Left renal pelvis (tissue), 4 donors: ENCODE results near the gene PTCD1. TPM values are rescaled to one million over a fixed set of nuclear protein-coding genes. Genes with fewer than 3 reads are reported as not detected.
A peak's percentile ranks its signal among the peaks of the same experiment; 100 is the strongest.

Source experiments
- DNase-seq, 4 donors: peaks; one replicate each; pipeline ENCODE4 v3.0.0-alpha.2; 2013; ENCODE audit warnings: low read depth in 4 of 4, low spot score in 3 of 4
- polyA plus RNA-seq, 4 donors: library from polyadenylated mRNA; unstranded; fragments of 120-200 nt; gene quantifications; one replicate each; pipeline ENCODE4 v1.2.1, GENCODE V29; 2013; ENCODE audit not compliant: insufficient read length in 4 of 4

Gene PTCD1
- polyA plus RNA-seq, 4 donors: 3.9 to 6.9 (median 4.6) TPM

DNA sequence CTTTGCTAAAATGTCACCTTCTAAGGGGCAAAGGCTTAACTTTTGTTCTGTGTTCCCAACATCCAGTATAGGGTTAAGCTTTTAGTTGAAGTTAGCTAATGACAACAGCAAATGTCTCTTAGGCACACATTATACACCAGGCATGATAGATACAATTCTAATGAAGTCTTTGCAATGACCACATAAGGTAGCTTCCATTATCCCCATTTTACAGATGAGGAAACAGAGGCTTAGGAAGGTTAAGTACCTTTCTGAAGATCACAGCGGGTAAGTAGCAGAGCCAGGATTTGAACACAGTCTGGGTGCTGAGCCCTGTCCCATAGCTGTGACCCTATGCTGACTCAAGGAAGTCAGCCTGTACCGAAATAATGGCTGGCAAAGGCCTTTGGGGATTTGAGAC, 28.0 kb downstream of the PTCD1 start:
- no peak for DNase-seq

DNA sequence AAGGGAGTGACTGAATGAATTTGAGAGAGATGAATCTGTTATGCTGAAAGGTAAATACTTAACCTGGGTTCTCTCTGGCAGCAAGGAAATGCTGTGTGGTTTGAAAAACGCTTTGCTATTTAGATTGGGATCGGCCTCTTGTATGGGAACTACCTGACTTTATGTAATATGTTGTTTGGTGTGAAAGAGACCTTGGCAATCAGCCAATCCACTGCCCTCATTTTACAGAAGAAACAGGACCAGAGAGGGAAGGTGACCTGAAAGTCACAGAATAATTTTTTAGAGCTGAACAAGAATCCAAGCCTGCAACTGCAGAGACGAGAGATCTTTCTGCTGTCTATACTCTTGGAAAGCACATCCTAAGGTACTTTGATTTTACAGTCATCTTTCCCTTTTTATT, 28.8 kb downstream of the PTCD1 start:
- DNase-seq: no peak

DNA sequence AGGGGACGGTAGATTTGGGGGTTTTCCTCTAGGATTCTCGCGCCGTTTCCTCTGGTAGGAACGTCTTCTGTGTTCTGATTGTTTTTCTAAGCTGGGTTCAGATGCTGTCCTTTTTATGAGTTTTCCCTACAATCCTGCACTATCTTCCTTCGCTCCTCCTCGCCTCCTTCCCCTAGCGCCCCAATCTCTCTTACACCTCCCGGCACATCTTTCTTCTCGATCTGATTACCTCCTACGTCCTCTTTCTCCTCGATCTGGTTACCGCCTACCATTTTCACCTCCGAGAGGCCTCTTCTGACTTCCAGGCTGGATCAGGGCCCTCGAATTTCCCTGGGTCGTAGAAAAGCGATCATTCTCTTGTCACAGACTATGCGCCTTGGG, 29.4 kb downstream of the PTCD1 start:
- DNase-seq: no peak

DNA sequence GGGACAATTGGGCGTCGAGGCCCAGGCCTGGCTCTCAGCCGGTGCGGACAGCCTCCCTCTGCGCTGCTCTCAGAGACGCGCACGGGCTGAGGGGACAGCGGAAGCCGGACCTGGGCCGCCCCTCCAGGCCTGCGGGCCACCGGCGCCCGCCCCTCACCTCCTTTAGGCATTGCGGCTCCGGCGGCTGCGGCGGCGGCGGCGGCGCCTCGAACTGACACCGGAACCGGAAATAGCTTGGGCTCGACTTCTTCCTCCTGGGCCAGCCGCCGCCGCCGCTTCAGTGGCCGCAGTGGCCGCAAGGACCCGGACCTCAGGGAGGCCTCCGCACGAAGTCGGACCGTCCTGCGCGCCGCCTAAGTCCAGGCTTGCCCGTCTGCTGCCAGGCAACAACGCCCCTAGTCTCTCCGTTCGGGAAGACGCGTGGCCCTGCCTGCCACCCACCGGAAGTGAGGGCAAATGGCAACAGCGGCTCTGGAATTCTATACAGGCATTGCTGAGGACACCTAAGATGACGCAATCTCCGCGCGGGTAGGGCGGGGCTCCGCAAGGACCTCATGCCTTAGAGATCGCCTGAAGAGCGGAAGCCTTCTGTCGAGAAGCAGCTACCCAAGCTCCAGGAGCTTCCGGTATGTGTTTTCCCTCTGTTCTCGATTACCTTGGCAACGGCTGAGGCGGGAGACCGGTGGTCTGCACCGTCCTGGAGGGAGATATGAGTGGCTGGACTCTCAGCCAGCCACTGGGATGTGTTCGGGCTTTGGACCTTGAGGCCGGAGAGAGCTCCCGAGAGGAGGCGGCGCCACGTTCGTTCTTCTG, 30.0 kb downstream of the PTCD1 start, which contains the start of the genes BUD31 and PDAP1:
Gene BUD31 (plus strand): TSS at position 591 of the 813 bp plus-strand sequence. CDS start 2,124 bp downstream, outside the sequence.
Gene PDAP1 (minus strand): TSS at position 219 of the 813 bp plus-strand sequence. CDS start 49 bp downstream, at position 170.
- peak; percentile 89 to 93 (median 91) for DNase-seq

DNA sequence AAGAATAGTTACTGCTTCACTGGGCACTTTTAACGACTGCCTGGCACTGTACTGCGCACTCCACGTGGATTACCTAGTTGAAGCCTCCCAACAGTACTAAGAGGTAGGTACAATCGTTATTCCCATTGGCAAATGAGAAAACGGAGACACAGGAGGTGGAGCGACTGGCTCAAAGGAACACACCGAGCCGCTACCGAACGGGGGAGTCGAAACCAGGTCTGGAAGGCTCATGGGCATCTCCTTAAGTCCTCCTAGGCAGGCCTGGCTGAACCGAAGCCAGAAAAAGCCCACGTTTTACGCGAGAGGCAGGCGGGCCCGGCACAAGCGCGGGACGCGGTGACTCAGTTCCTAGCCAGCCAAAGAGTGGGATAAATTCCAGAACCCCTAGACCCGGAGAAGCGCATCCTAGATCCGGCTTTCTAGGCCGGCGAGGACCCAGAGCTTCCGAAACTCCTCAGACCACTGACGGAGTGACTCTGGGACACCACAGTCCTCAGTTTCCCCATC, 30.7 kb downstream of the PTCD1 start:
- DNase-seq: no peak

DNA sequence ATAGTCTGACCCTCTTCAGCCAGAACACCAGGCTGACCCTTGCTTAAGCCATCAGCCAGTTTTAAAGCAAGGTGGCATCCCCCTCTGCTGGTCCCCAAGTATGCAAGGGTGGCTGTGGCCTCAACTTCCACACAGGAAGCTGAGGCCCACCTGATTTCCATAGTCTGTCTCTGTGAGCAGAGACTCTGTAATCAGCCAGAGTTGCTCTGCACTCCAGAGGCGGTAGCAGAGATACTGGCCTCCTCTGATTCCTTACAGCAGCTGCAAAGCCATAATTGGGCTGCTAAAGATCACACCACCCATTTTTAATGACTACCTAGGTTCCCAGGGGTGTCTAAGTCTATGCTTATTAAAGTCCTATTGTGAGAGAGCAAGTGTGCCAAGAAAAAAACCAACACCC, 32.0 kb downstream of the PTCD1 start:
- DNase-seq: no peak

DNA sequence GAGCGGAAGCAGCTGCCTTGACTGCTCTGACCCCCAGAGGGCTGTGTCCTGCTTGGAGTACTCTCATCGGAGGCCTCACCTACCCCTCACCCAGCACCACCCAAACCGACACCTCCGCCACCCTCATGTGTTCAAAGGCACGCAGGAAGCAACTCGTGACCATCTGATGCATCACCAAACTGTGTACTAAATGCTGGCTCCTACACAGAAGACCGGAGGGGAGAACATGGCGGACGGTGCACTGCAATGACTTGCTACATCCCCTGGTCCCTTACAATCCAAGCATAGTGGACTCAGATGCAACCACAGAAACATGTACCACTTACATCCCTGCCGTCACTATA, 33.6 kb downstream of the PTCD1 start:
- no peak for DNase-seq

DNA sequence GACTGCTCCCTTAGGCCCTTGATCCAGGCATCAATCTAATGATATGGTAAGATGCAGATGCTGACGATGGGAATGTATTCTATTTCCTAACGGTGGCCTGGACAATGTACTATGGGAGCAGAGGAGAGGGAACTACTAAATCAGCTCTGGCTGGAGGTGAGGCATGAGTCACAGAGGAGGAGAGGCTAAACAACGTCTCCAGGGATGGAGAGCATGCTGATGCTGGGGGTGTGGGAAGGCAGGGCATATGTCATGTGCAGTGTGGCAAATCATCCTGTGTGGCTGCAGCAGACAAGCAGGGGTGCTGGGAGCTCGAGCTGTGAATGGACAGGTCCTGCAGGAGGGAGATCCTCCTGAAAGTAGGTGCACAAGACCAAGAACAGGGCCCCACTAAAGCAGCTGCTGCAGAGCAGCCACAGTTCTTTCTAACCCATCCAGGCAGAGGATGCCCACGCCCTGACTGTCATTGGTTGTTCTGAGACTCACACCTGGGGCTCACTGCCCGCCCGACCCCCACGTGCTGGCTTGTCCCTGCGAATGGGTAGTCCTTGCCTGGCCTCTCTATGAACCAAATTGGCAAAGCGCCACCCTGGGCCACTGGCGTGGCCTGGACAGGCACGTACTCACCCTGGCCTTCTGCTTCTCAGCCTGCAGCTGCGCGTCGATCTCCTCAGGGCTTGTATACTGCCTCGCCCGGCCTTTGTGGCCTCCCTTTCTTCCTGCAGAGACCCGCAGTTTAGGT, 34.2 kb downstream of the PTCD1 start:
- no peak for DNase-seq

DNA sequence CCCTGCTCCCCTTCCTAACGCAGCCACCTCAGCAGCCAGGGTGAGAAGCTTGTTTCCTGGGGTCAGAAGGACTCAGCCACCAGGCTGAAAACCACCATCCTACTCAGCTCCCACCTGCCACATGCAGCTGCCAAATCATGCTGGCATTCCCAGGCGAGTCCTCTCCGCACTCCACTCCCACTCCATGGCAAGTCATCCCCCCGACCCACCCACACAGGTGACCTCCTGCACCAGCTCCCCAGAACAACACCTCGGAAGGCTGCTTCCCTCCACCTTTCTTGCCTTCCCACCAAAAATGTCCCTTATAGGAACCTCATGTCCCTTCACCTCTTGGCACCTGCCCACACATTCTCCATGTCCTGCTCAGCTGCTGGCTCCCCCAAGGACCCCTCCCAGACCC, 34.8 kb downstream of the PTCD1 start:
- DNase-seq: no peak

DNA sequence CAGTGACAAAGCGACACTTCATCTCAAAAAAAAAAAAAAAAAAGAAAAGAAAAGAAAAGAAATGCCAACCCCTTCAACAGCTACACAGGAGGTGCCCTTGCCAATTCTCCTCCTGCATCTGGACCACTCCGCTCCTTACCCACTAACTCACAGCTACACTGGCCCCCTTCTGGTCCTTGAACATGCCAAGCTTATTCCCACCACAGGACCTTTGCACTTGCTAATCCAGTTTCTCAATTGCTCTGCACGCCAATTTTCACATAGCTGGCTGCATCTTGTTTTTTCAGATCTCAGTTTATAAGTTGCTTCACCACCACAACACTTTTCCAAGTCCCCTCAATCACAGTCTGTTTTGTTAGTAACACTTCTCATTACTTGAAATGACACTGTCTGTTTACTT, 35.7 kb downstream of the PTCD1 start:
- DNase-seq: no peak

DNA sequence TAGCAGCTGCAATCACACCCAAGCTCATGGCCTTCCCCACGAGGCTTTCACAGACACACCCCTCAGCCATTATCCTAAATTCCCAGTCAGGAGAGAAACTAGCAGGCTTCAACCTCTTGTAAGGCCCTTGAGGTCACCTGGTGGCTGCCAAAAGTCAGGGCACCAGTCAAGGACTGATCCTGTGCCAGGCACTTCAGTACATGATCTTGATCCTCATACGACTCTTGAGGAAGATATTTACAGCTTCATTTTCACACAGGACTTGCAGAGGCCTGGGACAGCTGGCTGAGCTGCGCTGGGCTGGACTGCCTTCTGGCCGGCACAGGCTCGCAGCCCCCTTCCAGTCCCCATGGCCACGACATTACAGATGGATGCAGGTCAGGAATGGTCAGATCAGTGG, 39.0 kb downstream of the PTCD1 start:
- no peak for DNase-seq

DNA sequence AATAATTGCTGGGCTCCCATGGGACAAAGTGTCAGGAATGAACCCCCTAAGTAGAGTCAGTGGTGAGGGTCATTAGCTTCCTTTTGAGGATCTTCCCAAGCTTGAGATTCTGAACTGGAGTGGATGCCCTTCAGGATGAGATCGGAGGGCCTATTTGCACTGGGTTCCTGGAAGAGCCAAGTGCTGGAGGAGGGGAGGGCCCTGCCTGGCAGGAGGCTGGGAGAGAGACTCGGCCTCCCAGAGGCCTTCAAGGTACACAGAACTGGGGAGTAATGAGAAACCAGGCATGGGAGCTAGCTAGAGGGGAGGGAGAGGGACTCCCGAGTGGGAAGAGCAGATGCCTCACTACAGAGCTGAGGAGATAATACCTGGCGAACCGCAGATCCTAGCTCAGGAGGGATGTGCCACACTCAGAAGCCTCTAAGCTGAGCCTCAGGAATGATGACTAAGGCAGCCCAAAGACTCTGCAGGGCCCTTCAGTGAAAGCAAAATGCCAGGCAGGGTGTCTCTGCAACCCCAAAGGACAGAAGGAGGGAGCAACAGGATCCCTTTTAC, 39.6 kb downstream of the PTCD1 start:
- no peak for DNase-seq

DNA sequence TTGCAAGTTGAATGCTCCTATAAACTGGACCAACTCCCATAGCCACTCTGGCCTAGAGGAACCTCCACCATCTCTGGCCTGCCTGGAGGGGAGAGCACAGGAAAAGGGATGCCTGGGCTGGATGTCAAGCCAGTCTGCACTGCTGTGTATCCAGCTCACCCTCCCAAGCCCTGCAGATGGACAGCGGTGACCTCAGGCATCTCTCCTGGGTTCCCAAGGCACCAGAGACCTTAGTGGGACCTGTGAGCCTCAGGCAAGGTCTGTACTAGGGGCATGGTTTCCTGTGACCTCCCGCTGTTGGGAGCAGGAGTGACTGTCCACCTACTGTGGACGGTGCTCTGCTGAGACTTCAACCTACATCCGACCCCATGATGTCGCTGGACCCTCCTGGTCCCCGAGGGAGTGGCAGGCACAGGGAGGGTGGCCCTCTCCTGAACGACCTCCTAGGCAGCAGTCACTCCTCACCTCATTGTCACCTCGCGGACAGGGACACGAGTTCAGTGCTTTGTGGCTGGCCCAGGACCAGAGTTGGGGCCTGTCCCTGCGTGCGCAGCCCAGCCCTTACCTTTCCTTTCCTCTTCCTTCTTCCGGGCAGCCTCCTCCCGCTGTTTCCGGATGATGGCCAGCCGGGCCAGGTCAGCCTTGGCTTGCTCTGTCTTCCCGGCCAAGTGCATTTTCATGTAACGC, 41.2 kb downstream of the PTCD1 start:
- DNase-seq: no peak

DNA sequence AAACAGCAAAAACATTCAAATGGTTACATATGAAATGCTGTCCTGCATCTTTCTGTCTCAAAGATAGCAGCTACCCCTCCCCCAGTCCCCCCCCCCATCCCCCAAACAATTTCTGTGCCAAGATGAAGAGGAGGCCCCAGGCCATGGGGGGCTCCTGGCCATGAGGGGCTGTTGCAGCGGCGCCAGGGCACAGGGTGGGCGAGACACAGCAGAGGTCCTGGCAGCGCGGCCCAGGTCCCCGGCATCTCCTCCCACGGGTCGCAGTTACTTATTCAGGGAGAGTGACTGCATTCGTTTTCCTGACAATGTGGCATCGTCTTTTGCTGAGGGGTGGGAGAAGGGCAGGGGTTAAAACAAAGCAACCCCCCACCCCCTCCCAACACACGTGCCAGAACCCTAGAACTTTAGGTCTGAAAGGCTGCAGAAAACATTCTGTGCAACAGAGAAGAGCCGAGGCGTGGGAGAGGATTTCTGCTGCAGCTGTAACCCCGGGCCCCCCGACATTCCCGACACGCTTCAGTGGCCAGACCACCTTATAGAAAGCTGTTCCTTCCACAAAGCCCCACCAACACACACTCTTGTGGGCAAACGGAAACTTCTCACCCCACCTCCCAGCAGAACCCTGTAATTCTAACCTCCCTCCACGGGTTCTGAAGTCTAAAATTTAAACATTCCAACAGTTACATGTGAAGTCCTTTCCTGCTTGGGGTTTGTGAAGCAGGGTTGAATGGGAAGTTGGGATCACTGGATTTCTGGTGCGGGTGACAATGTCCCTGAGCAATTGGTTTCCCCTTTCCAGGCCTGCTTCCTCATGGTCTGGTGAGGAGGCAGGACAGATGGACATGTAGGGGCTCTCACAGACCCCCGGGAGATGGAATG, 41.9 kb downstream of the PTCD1 start:
- no peak for DNase-seq

DNA sequence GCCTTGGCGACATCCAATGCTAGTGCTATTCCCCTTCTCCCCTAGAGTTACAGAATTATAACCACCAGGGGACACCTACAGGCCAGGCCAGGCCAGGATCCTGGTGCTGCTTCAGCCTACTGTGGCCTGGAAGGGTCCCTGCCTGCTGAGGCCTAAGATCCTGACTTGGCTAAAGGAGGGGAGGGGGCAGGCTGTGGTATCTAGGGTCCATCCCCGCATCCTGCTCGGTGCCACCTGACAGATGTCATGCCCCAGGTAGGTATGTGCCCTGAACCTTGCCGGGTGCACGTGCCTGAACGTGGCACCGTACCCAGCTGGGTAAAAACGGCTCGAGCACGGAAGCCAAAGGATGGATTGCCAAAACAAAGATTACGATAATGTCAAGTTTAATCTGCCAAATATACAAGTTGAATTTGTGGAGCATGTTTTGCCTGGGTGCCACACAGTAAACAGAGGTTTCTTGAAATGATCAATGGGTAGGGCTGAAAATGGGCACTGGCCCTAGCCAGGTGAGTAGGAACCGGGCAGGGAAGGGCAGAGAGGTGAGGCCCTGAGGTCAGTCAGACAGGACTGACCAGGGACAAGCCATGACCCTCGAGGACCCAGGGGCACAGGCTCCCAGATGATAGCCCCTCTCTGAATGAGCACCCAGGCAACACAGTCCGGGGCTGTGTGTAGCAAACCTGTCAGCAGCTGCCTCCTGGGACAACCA, 42.8 kb downstream of the PTCD1 start:
- no peak for DNase-seq

DNA sequence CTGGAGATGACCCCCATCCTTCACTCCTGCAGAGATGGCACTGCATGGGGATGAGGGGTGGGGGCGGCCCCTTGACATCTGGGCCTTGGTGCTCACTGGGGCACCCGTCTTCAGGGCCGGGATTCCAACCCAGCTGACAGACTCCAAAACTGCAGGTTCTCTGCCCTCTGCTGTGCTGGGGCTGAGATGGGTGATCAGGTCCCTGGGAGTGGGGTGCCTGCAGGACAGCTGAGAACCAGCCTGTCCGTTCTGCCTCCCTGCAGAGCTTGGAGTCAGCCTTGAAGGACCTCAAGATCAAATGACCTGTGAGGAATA, 44.5 kb downstream of the PTCD1 start:
- no peak for DNase-seq

DNA sequence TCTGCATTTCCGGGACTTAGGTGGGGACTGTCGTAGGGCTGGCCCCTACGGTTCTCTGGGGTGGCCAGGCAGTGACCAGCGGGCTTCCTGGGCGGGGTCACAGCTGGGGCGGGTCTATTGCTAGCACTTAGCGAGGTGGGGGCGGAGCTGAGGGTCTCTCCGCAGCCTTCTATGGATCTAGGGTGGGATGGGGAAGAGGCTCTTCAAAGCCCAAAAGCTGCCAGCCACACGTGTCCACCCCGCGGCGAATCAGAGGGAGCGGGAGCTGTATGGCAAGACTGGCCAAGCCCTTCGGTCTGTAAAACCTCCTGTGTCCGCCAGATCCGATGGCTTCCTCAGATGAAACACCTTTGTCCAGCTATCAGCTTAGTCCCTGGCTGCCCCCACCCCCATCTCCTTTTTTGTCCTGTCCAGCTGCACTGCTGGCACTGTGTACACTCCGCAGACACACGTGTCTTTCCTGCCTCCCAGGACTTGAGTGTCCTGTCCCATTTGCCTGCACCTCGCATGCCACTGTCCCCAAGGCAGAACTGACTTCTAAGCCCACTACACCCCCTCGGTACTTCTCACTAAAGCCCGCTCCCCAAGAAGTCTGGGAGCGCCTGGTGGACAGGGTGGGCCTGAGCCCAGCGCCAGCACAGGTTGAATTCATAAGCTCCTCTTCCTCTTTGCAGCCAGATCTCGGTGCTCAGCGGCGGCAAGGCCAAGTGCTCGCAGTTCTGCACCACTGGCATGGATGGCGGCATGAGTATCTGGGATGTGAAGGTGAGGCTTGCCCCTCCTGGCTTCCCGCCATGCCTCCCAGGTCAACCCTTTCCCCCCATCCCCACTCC, 45.0 kb downstream of the PTCD1 start:
- DNase-seq: no peak

DNA sequence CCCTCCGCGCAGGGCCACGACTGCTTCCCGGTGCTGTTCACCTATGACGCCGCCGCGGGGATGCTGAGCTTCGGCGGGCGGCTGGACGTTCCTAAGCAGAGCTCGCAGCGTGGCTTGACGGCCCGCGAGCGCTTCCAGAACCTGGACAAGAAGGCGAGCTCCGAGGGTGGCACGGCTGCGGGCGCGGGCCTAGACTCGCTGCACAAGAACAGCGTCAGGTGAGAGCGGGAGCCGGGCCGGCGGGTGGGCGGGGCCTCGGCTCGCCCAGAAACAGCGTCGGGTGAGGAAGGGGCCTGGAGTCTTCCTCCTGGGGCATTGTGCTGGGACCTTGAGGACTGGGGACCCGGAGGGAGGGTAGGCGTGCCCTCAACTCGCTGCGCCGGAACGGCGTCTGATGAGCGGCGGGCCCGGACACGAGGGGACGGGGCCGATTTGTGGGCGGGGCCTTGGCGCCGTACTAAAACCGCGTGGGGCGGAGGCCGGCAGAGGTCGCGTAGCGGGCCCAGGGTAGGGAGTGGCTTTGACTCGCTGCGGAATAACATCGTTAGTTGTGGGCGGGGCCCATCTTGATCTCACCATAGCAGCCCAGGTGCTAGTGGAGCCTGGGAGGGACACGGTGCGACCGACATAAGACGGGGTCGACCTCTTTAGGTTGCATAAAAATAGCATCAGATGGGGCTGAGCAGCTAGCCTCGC, 45.8 kb downstream of the PTCD1 start:
- DNase-seq: no peak
